HepG2 (cell line): ENCODE results near the gene SETD1A. TPM values are rescaled to one million over a fixed set of nuclear protein-coding genes. Genes with fewer than 3 reads are reported as not detected.

ENCODE experiments used
- ETV5 ChIP-seq: IDR thresholded peaks from 2 replicates; pipeline ENCODE4 v1.6.1; 2018; ENCODE audit warnings: missing biosample characterization, missing genetic modification reagents, inconsistent platforms, borderline replicate concordance
- HDAC6 ChIP-seq: fragments of 200-600 bp; sonication (generic); IDR thresholded peaks from 2 replicates; pipeline ENCODE4 v1.7.0; 2017; ENCODE audit warnings: mild to moderate bottlenecking, antibody characterized with exemption, low read length, low read depth
- HOXA7 ChIP-seq: sonication (generic); formaldehyde crosslinking; IDR thresholded peaks from 2 replicates; pipeline ENCODE4 v1.8.1; 2022; ENCODE audit warnings: mild to moderate bottlenecking, missing genetic modification reagents, moderate library complexity
- KAT7 ChIP-seq: IDR thresholded peaks from 2 replicates; pipeline ENCODE4 v1.6.1; 2018; ENCODE audit warnings: borderline replicate concordance, missing compliant biosample characterization
- MBD4 ChIP-seq: IDR thresholded peaks from 2 replicates; pipeline ENCODE4 v1.6.1; 2012; ENCODE audit warnings: low read length, inconsistent platforms, borderline replicate concordance
- MEIS1 ChIP-seq: sonication (generic); formaldehyde crosslinking; IDR thresholded peaks from 2 replicates; pipeline ENCODE4 v1.9.0; 2021; ENCODE audit warnings: mild to moderate bottlenecking, missing genetic modification reagents, moderate library complexity, borderline replicate concordance
- MZF1 ChIP-seq: sonication (generic); formaldehyde crosslinking; IDR thresholded peaks from 2 replicates; pipeline ENCODE4 v1.8.1; 2023; ENCODE audit warnings: mild to moderate bottlenecking, missing genetic modification reagents, borderline replicate concordance
- PHF21A ChIP-seq: sonication (generic); formaldehyde crosslinking; IDR thresholded peaks from 2 replicates; pipeline ENCODE4 v1.5.0; 2020; ENCODE audit warnings: mild to moderate bottlenecking, missing genetic modification reagents
- POLR2AphosphoS2 ChIP-seq: IDR thresholded peaks from 2 replicates; pipeline ENCODE4 v1.6.1; 2011; ENCODE audit warnings: low read depth, low read length, improper control_type of control experiment
- RBM39 ChIP-seq: fragments of 200-400 bp; formaldehyde crosslinking; IDR thresholded peaks from one replicate; pipeline ENCODE4 v1.6.1; 2018; ENCODE audit warnings: antibody characterized with exemption, mild to moderate bottlenecking, low read depth, low read length; ENCODE audit not compliant: poor library complexity, severe bottlenecking
- THYN1 ChIP-seq: sonication (generic); formaldehyde crosslinking; IDR thresholded peaks from 2 replicates; pipeline ENCODE4 v1.8.1; 2023; ENCODE audit warnings: low read depth, mild to moderate bottlenecking, moderate library complexity, missing genetic modification reagents, borderline replicate concordance
- YEATS4 ChIP-seq: sonication (generic); formaldehyde crosslinking; IDR thresholded peaks from 2 replicates; pipeline ENCODE4 v1.4.0; 2020; ENCODE audit warnings: missing genetic modification reagents, borderline replicate concordance
- ZFP36L1 ChIP-seq: sonication (generic); formaldehyde crosslinking; IDR thresholded peaks from 2 replicates; pipeline ENCODE4 v1.8.0; 2022; ENCODE audit warnings: mild to moderate bottlenecking, missing genetic modification reagents, moderate library complexity
- ZKSCAN1 ChIP-seq: fragments of 150-350 bp; IDR thresholded peaks from 2 replicates; pipeline ENCODE4 v1.6.1; 2014; ENCODE audit warnings: low read length
- ZNF337 ChIP-seq: sonication (generic); formaldehyde crosslinking; IDR thresholded peaks from 2 replicates; pipeline ENCODE4 v1.5.1; 2020; ENCODE audit warnings: missing genetic modification reagents, low read depth, mild to moderate bottlenecking, borderline replicate concordance
- ZNF367 ChIP-seq: sonication (generic); formaldehyde crosslinking; IDR thresholded peaks from 2 replicates; pipeline ENCODE4 v1.4.0; 2020; ENCODE audit warnings: missing genetic modification reagents, borderline replicate concordance
- ZNF567 ChIP-seq: sonication (generic); formaldehyde crosslinking; IDR thresholded peaks from 2 replicates; pipeline ENCODE4 v1.8.1; 2023; ENCODE audit warnings: mild to moderate bottlenecking, missing genetic modification reagents, borderline replicate concordance
- ZNF878 ChIP-seq: sonication (generic); formaldehyde crosslinking; IDR thresholded peaks from 2 replicates; pipeline ENCODE4 v1.8.1; 2023; ENCODE audit warnings: mild to moderate bottlenecking, missing genetic modification reagents, moderate library complexity
- polyA plus RNA-seq, 8 experiments: library from polyadenylated mRNA; depleted of rRNA in 3 of 8; stranded (reverse) in 7 of 8; unstranded in 1 of 8; fragments of >200 nt; fragmentation: Illumina TruSeq in 4 of 8; extraction: Trizol in 4 of 8; gene quantifications; 2 replicates each; pipeline versions ENCODE4 v1.2.1 to v1.2.3, GENCODE V29; 2011 to 2016; ENCODE audit warnings: low read depth in 4 of 8, missing spikeins in 1 of 8, mixed read lengths in 1 of 8; ENCODE audit not compliant: insufficient read depth in 1 of 8
- total RNA-seq, 5 experiments: library from RNA; depleted of rRNA; stranded (reverse); fragments of >200 nt; fragmentation: Illumina TruSeq; extraction: Trizol; gene quantifications; 2 replicates each; pipeline ENCODE4 v1.2.3, GENCODE V29; 2016; ENCODE audit warnings: low read depth in 1 of 5
- TF ChIP-seq, protein P1 (sequence below): sonication (generic); formaldehyde crosslinking; IDR thresholded peaks from 2 replicates; pipeline ENCODE4 v1.4.0; 2020; ENCODE audit warnings: missing genetic modification reagents
- TF ChIP-seq, protein P2 (sequence below): sonication (generic); formaldehyde crosslinking; IDR thresholded peaks from 2 replicates; pipeline ENCODE4 v1.5.0; 2020; ENCODE audit warnings: mild to moderate bottlenecking, low read depth, missing genetic modification reagents, borderline replicate concordance
- TF ChIP-seq, protein P3 (sequence below): sonication (generic); formaldehyde crosslinking; IDR thresholded peaks from 2 replicates; pipeline ENCODE4 v1.4.0; 2020; ENCODE audit warnings: missing genetic modification reagents, borderline replicate concordance
- TF ChIP-seq, protein P4 (sequence below): sonication (generic); formaldehyde crosslinking; IDR thresholded peaks from 2 replicates; pipeline ENCODE4 v1.4.0; 2020; ENCODE audit warnings: mild to moderate bottlenecking, missing genetic modification reagents

Gene SETD1A
- total and polyA plus RNA-seq, 2 of the 13 experiments (the other 11 are each of a cell fraction or from before 2014, with no cell fraction given): 3.8 to 5.6 TPM

DNA sequence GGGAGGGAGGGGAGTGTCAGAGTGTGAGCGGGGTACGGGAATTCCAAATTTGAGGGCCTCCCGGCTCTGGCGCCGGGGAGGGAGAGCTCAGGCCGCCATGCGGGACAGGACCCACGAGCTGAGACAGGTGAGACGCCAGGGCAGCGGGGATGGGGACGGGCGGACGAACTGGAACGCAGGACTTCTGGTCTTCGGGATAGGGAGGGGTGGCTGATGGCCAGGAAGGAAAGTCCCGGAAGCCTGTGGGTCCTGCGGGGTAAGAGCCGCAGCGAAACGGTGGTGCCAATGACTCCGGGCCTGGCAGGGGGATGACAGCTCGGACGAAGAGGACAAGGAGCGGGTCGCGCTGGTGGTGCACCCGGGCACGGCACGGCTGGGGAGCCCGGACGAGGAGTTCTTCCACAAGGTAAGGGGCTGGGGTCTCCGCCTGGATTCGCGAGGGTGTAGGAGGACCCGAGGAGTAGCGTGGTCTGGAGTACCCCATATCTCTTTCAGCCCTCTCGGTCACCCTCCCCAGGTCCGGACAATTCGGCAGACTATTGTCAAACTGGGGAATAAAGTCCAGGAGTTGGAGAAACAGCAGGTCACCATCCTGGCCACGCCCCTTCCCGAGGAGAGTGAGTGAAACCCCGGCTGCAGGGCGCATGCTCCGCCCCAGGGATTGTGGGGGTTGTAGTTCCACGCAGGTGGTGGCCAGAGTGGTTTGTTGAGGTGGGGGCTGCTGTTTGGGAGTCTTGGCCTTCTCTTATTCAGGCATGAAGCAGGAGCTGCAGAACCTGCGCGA, 76.3 kb downstream of the SETD1A start (continued):
- TF ChIP-seq, protein P1, sequence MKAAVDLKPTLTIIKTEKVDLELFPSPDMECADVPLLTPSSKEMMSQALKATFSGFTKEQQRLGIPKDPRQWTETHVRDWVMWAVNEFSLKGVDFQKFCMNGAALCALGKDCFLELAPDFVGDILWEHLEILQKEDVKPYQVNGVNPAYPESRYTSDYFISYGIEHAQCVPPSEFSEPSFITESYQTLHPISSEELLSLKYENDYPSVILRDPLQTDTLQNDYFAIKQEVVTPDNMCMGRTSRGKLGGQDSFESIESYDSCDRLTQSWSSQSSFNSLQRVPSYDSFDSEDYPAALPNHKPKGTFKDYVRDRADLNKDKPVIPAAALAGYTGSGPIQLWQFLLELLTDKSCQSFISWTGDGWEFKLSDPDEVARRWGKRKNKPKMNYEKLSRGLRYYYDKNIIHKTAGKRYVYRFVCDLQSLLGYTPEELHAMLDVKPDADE (CRISPR knock-in tag): no peak
- no peak; the same call in 1 of the 2 replicates for TF ChIP-seq ZNF337 (CRISPR knock-in tag)
- TF ChIP-seq, protein P2, sequence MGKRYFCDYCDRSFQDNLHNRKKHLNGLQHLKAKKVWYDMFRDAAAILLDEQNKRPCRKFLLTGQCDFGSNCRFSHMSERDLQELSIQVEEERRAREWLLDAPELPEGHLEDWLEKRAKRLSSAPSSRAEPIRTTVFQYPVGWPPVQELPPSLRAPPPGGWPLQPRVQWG (CRISPR knock-in tag): no peak
- peak; percentile 75; the same call in 1 of the 2 replicates for TF ChIP-seq YEATS4 (CRISPR knock-in tag)
- peak; percentile 15; the same call in 1 of the 2 replicates for TF ChIP-seq MEIS1 (CRISPR knock-in tag)
- no peak; the same call in 1 of the 2 replicates for TF ChIP-seq ZNF567 (CRISPR knock-in tag)
- TF ChIP-seq, protein P3, sequence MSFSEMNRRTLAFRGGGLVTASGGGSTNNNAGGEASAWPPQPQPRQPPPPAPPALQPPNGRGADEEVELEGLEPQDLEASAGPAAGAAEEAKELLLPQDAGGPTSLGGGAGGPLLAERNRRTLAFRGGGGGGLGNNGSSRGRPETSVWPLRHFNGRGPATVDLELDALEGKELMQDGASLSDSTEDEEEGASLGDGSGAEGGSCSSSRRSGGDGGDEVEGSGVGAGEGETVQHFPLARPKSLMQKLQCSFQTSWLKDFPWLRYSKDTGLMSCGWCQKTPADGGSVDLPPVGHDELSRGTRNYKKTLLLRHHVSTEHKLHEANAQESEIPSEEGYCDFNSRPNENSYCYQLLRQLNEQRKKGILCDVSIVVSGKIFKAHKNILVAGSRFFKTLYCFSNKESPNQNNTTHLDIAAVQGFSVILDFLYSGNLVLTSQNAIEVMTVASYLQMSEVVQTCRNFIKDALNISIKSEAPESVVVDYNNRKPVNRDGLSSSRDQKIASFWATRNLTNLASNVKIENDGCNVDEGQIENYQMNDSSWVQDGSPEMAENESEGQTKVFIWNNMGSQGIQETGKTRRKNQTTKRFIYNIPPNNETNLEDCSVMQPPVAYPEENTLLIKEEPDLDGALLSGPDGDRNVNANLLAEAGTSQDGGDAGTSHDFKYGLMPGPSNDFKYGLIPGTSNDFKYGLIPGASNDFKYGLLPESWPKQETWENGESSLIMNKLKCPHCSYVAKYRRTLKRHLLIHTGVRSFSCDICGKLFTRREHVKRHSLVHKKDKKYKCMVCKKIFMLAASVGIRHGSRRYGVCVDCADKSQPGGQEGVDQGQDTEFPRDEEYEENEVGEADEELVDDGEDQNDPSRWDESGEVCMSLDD (CRISPR knock-in tag): no peak
- 0 out of 2 replicates have a peak, but pooled peaks have one; percentile 49 for TF ChIP-seq POLR2AphosphoS2
- no peak for TF ChIP-seq MBD4
- TF ChIP-seq MZF1: 0 out of 2 replicates have a peak, but pooled peaks have one; percentile 51
- TF ChIP-seq ZFP36L1 (CRISPR knock-in tag): no peak
- TF ChIP-seq, protein P4, sequence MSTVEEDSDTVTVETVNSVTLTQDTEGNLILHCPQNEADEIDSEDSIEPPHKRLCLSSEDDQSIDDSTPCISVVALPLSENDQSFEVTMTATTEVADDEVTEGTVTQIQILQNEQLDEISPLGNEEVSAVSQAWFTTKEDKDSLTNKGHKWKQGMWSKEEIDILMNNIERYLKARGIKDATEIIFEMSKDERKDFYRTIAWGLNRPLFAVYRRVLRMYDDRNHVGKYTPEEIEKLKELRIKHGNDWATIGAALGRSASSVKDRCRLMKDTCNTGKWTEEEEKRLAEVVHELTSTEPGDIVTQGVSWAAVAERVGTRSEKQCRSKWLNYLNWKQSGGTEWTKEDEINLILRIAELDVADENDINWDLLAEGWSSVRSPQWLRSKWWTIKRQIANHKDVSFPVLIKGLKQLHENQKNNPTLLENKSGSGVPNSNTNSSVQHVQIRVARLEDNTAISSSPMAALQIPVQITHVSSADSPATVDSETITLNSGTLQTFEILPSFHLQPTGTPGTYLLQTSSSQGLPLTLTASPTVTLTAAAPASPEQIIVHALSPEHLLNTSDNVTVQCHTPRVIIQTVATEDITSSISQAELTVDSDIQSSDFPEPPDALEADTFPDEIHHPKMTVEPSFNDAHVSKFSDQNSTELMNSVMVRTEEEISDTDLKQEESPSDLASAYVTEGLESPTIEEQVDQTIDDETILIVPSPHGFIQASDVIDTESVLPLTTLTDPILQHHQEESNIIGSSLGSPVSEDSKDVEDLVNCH (CRISPR knock-in tag): no peak
- 0 out of 2 replicates have a peak, but pooled peaks have one; percentile 11 for TF ChIP-seq PHF21A (CRISPR knock-in tag)
- TF ChIP-seq HDAC6: no peak
- TF ChIP-seq ETV5 (CRISPR knock-in tag): 0 out of 2 replicates have a peak, but pooled peaks have one; percentile 8
- TF ChIP-seq HOXA7 (CRISPR knock-in tag): 0 out of 2 replicates have a peak, but pooled peaks have one; percentile 2
- TF ChIP-seq KAT7 (CRISPR knock-in tag): no peak; the same call in 1 of the 2 replicates
- TF ChIP-seq ZKSCAN1: no peak
- TF ChIP-seq ZNF878 (CRISPR knock-in tag): peak; percentile 18; the same call in 1 of the 2 replicates
- no peak for TF ChIP-seq THYN1 (CRISPR knock-in tag)
- TF ChIP-seq ZNF367: no peak
- TF ChIP-seq RBM39: peak; percentile 50
